GM13977 (cell line): ENCODE results near the gene RAB20.

ENCODE experiments used
- DNase-seq: peaks from one replicate; pipeline ENCODE4 v3.0.0; 2012; ENCODE audit warnings: low spot score
- CTCF ChIP-seq: IDR thresholded peaks from 2 replicates; pipeline ENCODE4 v1.5.1; 2012; ENCODE audit warnings: mild to moderate bottlenecking, control low read depth; ENCODE audit not compliant: insufficient read depth; ENCODE audit errors: extremely low read depth, missing control alignments
- in situ Hi-C: fragments of 300-500 bp; cut with MboI; formaldehyde crosslinking; loops from one replicate; pipeline ENCODE4 v1.12.0; 2022; ENCODE audit warnings: low sequenced_read_pairs, low pct_unique_long_range_greater_than_20kb, mixed read lengths, inconsistent platforms; ENCODE audit not compliant: unreplicated experiment

RAB20 gene

GRCh38 chr13:110582421-110582954 is 21.0 kb upstream of the RAB20 start:
- in situ Hi-C loops, result loop anchor here (25.0 kb wide), 1 partner anchor 370 kb away; no protein-coding TSS in a partner anchor

GRCh38 chr13:110581506-110582185 is 20.1 kb upstream of the RAB20 start:
- TF ChIP-seq CTCF, result no peak
- DNase-seq, result no peak
- in situ Hi-C loops, result loop anchor here (25.0 kb wide), 1 partner anchor 369 kb away; no protein-coding TSS in a partner anchor

More at GRCh38 chr13:110582421-110582954, 21.0 kb upstream of the RAB20 start:
- DNase-seq, result no peak
- TF ChIP-seq CTCF, result no peak

- in situ Hi-C loops, result loop anchor here (25.0 kb wide), 1 partner anchor 368 kb away; no protein-coding TSS in a partner anchor
- DNase-seq, result no peak
- no peak for TF ChIP-seq CTCF
Measured at GRCh38 chr13:110580800-110581199, 19.3 kb upstream of the RAB20 start.

- DNase-seq, result no peak
- no peak for TF ChIP-seq CTCF
- in situ Hi-C loops, result loop anchor here (25.0 kb wide), 1 partner anchor 366 kb away; no protein-coding TSS in a partner anchor
Measured at GRCh38 chr13:110578363-110578762, 16.8 kb upstream of the RAB20 start.

- no peak for TF ChIP-seq CTCF
- no peak for DNase-seq
- in situ Hi-C loops, result loop anchor here (25.0 kb wide), 1 partner anchor 365 kb away; no protein-coding TSS in a partner anchor
Measured at GRCh38 chr13:110576736-110577476, 15.4 kb upstream of the RAB20 start.

- DNase-seq, result no peak
- TF ChIP-seq CTCF, result no peak
- in situ Hi-C loops, result loop anchor here (25.0 kb wide), 1 partner anchor 364 kb away; no protein-coding TSS in a partner anchor
Measured at GRCh38 chr13:110576070-110576394, 14.5 kb upstream of the RAB20 start.
